ENCODE results near the gene DLG2. TPM values are rescaled to one million over a fixed set of nuclear protein-coding genes. Genes with fewer than 3 reads are reported as not detected.

DLG2 gene
- polyA plus RNA-seq, 1 experiment = 0.68 TPM

GRCh38 chr11:84837402-84838069 lies 789.6 kb downstream of the DLG2 start:
- TF ChIP-seq CTCF (IDR thresholded peaks at IDR 0.05; ENCODE audit: low read depth, low read length) = no peak
- Histone ChIP-seq H3K27ac (ENCODE audit: low read depth, low read length) (no peak overlapping the region), H3K4me3 (ENCODE audit: low read depth, low read length) (no peak overlapping the region), H3K9me3 (ENCODE audit: control insufficient read depth, insufficient read depth, low read length) (no peaks in the 10 kb centered on the region), H3K27me3 (ENCODE audit: control insufficient read depth, insufficient read depth, low read length) (no peaks in the 10 kb centered on the region)
- no peak for DNase-seq (ENCODE audit: low read depth, low spot score)
- CTCF ChIA-PET = no interaction called here
- POLR2A ChIA-PET = no interaction called here

GRCh38 chr11:84836371-84836770 lies 790.8 kb downstream of the DLG2 start:
- ChIA-PET POLR2A (no interaction called here), CTCF (no interaction called here)
- H3K27ac ChIP-seq (ENCODE audit: low read depth, low read length) = no peak overlapping the region
- H3K27me3 ChIP-seq (ENCODE audit: control insufficient read depth, insufficient read depth, low read length) = no peaks in the 10 kb centered on the region
- no peak for TF ChIP-seq CTCF (IDR thresholded peaks at IDR 0.05; ENCODE audit: low read depth, low read length)
- DNase-seq (ENCODE audit: low read depth, low spot score) = no peak
- no peak overlapping the region for H3K4me3 ChIP-seq (ENCODE audit: low read depth, low read length)
- H3K9me3 ChIP-seq (ENCODE audit: control insufficient read depth, insufficient read depth, low read length) = no peaks in the 10 kb centered on the region

- no peak for DNase-seq (ENCODE audit: low read depth, low spot score)
- TF ChIP-seq CTCF (IDR thresholded peaks at IDR 0.05; ENCODE audit: low read depth, low read length) = no peak
- H3K27ac ChIP-seq (ENCODE audit: low read depth, low read length) = no peak overlapping the region
- H3K4me3 ChIP-seq (ENCODE audit: low read depth, low read length) = no peak overlapping the region
- H3K9me3 ChIP-seq (ENCODE audit: control insufficient read depth, insufficient read depth, low read length) = no peaks in the 10 kb centered on the region
- no peaks in the 10 kb centered on the region for H3K27me3 ChIP-seq (ENCODE audit: control insufficient read depth, insufficient read depth, low read length)
- ChIA-PET CTCF (interaction anchor here (1.1 kb wide), 1 partner anchor 53 kb away, joined by 3 read pairs; no protein-coding TSS in a partner anchor), POLR2A (no interaction called here)
Observed at GRCh38 chr11:84833488-84834088, 793.6 kb downstream of the DLG2 start.

GRCh38 chr11:84830372-84830771 lies 796.8 kb downstream of the DLG2 start:
- POLR2A ChIA-PET = no interaction called here
- DNase-seq (ENCODE audit: low read depth, low spot score) = no peak
- CTCF ChIA-PET = interaction anchor here (0.7 kb wide), 2 partner anchors 67 to 123 kb away, joined by 4 read pairs; no protein-coding TSS in a partner anchor
- Histone ChIP-seq H3K27me3 (ENCODE audit: control insufficient read depth, insufficient read depth, low read length) (no peaks in the 10 kb centered on the region), H3K9me3 (ENCODE audit: control insufficient read depth, insufficient read depth, low read length) (no peaks in the 10 kb centered on the region), H3K27ac (ENCODE audit: low read depth, low read length) (no peak overlapping the region), H3K4me3 (ENCODE audit: low read depth, low read length) (no peak overlapping the region)
- no peak for TF ChIP-seq CTCF (IDR thresholded peaks at IDR 0.05; ENCODE audit: low read depth, low read length)

- POLR2A ChIA-PET = no interaction called here
- Histone ChIP-seq H3K9me3 (ENCODE audit: control insufficient read depth, insufficient read depth, low read length) (no peaks in the 10 kb centered on the region), H3K27ac (ENCODE audit: low read depth, low read length) (no peak overlapping the region), H3K27me3 (ENCODE audit: control insufficient read depth, insufficient read depth, low read length) (no peaks in the 10 kb centered on the region), H3K4me3 (ENCODE audit: low read depth, low read length) (no peak overlapping the region)
- no peak for TF ChIP-seq CTCF (IDR thresholded peaks at IDR 0.05; ENCODE audit: low read depth, low read length)
- no peak for DNase-seq (ENCODE audit: low read depth, low spot score)
- CTCF ChIA-PET = no interaction called here
Observed at GRCh38 chr11:84829162-84829561, 798.0 kb downstream of the DLG2 start.
